HT-29 (cell line): Measurements from ENCODE around the gene PPCS. TPM values are rescaled to one million over a fixed set of nuclear protein-coding genes. Genes with fewer than 3 reads are reported as not detected.

Experiments used
- DNase-seq: peaks from one replicate; pipeline ENCODE4 v3.0.0-alpha.2; 2015; ENCODE audit warnings: low spot score
- total RNA-seq: library from RNA; depleted of rRNA; stranded (reverse); fragments of >200 nt; shearing (Covaris generic); gene quantifications from 2 replicates; pipeline ENCODE4 v1.2.3, GENCODE V29; 2014; rRNA removed

The PPCS gene
- 48.6 and 60.6 TPM in 2 replicates for total RNA-seq

DNA sequence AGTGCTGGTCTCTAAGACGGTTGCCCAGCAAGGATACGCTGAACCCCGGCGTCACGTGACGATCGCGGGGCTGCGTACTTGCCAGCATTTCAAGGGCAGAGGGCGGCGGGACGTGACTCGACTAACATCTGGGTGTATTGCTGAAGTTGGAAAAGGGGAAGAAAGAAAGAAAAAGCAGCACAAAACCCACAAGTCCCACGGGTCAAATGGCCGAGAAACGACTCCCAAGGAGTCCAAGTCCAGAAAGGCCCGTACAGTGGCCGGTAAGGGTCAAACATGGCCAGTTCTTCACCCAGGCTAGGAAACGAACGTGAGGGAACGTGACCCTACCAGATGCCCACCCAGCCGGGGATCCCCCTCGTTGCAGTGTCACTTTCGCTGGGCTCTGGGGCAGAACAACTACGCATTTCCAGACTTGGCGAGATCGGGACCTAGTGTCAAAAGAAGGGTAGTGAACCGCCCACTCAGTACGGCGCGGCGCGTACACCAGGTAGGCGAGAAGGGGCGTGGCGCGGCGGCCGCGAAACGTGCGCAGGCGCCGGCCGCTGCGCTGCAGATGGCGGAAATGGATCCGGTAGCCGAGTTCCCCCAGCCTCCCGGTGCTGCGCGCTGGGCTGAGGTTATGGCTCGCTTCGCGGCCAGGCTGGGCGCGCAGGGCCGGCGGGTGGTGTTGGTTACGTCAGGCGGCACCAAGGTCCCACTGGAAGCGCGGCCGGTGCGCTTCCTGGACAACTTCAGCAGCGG is at the start of gene PPCS, which contains the start of gene ZMYND12:
PPCS (plus strand) TSS at position 534 of the 744 bp plus-strand sequence; CDS start at position 557, 23 bp downstream.
ZMYND12 (minus strand) TSS at position 13 of the 744 bp plus-strand sequence. CDS start 25 bp downstream, outside the sequence.
- peak; percentile 85 for DNase-seq

DNA sequence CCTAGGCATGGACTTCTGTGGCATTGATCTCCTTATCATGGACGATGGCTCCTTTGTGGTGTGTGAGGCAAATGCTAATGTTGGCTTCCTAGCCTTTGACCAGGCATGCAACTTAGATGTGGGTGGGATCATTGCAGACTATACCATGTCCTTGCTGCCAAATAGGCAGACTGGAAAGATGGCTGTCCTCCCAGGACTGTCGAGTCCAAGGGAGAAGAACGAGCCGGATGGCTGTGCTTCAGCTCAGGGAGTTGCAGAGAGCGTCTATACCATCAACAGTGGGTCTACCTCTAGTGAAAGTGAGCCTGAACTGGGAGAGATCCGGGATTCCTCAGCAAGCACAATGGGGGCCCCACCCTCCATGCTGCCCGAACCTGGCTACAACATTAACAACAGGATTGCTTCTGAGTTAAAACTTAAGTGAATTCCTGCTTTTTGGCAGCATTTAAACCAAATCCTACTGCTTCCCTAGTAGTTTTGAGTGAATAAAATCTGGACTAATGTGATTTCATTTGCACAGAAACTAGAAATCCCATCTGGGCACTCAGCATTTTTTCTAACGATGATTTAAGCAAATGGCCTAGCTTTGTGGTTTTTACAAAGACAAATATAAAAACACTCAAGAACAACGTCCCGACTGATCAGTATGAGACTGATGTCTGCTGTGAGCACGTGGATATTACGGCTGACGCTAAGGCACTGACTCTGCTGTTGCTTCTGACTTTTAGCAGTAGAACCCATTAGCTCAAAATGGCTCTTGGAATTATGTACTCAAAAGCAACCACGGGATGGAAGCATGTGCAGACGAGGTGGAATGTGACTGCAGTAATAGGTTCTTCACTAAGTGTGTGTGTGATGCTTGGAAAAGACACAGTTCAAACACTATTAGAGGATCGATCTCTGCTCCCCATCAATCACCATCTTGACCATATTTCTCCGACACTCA is 41.5 kb upstream of the PPCS start:
- no peak for DNase-seq

DNA sequence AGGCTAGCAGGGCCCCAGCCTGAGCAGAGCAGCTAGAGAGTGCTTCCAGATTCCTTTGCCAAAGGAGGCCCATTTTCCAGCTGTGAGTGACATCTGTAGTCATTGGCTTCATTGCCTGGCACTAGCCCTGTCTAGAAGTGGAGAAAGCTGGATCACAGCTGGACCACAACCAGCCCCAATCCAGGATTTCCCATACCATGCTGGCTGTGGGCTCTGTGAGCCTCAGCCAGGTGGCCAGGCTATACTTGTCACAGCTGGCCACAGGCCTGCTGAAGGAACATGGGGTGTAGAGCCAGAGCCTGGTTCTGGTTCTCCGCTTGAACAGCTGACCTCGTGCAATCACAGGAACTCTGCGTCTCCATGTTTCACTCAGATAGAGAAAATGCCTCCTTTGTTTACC is 39.2 kb upstream of the PPCS start:
- no peak for DNase-seq

DNA sequence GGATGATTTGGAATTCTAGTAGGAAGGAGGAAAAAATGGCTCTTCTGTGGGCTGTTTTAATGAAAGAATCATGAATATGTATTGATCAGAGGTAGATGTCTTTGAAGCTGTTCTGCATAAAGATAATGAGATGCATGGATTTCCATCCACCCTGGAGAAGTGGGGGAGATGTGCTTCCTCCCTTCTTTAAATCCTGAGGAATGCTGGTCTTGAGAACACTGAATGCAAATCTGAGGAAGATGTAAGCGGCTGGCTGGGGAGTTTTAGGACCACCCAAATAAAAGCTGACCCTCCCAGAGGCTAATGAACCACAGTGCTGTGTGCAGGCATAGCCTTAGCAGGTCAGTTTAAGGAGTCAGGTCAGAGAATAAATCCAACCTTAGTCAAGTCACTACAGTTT is 37.8 kb upstream of the PPCS start:
- no peak for DNase-seq

DNA sequence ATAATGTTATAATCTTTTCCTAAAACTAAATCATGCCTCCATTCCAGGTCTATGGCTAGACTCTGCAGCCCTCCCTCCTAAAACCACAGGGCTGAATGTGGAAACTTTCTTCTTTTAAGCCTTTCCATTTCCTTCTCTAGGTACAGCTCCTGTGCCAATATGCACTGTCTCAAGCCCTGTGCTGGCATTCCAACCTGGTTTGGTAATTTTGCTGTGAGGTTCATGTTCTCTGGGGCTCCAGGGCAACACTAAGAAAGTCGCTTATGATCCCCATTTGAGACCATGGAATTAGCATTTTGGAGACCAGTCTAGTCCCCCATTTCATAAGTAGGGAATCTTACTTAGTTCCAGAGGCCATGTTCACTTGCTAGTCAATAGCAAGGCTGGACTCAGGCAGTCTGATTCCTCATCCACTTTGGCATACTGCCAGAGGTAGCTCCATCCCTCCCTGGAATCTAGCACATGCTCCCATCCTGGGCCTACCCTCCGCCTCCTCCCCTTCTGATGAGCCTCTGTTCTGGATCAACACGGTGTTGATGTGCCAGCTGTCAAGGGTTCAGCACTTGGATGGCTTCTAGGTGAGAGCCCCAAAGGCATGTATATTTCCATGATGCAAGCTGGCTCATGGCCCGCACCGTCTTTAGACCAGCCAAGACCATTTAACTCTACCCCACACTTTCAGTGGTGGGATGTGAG is 37.1 kb upstream of the PPCS start:
- DNase-seq = no peak

- no peak for DNase-seq
Observed at GRCh38 chr1:42420121-42420520, 36.2 kb upstream of the PPCS start.

GRCh38 chr1:42420911-42421585 is 35.3 kb upstream of the PPCS start:
- peak; percentile 39 for DNase-seq

DNA sequence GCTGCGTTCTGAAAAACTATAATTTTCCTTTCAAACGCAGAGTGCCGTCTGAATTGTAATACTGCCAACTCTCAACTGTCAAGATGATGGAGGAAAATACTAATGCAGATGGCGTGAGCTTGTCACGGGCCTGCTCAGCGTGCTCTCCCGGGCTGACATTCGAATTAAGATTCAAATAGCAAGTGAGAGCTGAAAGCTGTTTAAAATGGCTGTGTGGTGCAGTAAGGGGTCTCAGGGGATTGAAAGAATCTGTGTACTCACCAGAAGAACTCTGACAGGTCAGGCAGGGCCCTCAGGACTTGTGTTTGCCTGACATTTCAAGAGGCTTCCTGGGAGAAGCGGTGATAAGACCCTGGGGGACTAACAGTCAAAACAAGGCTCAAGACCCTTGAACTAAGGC is 33.6 kb upstream of the PPCS start:
- DNase-seq = no peak

- DNase-seq = no peak
Observed at GRCh38 chr1:42423681-42424080, 32.7 kb upstream of the PPCS start.

DNA sequence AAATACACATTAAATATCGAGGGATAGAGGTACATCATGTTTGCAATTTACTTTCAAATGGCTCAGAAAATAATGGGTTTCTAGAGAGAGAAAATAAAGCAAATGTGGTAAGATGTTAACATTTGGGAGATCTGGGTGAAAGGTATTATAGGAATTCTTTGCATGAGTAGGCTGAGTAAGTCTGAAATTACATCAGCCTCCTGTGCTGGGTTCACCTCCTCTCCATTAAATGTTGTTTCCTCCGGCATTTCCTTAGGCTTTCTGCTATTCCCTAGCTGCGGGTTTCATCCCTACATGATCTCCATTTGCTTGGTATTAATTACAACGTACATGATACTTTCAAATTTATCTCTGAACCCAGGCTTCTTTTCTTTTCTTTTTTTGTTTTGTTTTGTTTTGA is 32.1 kb upstream of the PPCS start:
- DNase-seq = no peak

DNA sequence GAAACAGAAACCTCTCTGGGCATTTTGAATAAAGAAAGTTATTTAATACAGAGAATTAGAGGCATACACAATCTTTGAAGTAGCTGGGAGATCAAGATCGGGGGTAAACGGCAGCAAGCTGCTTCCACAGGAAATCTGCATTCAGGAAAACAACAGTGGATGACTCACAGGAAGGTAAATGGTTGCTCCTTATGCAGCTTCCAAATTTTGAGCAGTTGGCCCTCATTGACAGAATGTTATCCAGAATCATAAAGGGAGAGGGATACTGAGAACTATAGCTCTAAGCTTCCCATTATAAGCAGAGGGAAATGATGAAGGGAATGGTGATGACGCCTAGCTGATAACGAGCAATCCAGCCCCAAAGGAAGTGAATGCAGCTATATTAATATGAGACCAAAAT is 29.1 kb upstream of the PPCS start:
- DNase-seq = no peak

GRCh38 chr1:42429603-42430002 is 26.7 kb upstream of the PPCS start:
- no peak for DNase-seq

DNA sequence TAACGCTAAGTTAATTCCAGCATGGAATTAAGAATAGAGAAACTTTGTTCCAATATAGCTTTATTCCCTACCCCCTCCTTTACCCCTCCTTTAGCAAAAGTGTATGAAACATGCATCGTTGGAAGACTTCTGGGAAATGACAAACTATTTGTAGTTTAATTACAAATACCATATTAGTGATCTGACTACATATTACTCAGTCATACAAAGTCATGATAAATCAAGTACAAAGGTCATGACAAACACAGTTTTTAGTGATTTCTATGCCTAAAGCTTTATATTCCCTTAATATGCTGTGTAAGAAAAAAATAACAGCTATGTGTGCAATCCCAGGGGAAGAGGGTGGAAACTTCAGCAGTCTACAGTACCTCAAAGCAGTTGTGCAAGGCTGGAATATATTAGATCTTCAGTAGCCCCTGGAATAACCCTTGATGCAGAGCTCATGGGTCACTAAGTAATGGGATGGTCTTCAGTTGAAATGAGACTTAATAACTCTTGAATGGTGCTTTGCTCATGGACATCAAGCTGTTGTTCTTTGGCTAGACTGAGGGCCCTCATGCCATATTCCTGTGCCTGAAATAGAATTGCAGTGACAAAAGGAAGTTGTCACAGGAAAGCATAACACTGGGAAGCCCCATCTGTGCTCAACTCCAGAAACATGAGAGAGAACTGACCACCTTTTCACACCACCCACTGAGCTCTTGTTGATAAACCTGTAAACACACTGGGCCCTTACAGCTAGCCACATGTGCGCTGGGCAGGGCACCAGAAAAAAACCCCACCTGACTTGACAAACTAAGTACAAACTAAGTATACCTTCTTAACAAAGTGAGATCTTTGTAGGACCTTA is 25.8 kb upstream of the PPCS start:
- no peak for DNase-seq

GRCh38 chr1:42431514-42431913 is 24.8 kb upstream of the PPCS start:
- no peak for DNase-seq

DNA sequence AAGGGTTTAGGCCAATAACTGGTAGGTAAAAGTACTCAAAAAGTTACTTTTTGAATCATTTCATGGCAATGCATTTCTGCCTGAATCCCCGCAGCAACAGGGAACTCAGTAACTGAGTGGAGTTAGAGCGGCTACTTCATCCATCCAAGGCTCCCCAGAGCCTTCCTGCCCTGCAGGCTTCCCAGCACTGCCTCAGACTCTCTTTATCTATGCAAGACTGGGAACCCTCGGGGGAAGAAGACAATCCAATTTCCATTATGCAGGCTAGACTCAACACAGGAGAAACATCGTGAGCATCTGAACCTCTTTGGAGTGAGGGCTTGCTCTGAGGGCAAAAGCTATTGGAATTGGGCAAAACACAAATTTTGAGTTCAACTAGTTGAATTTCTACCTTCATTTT is 23.6 kb upstream of the PPCS start:
- no peak for DNase-seq

- DNase-seq = no peak
Observed at GRCh38 chr1:42433369-42433768, 23.0 kb upstream of the PPCS start.

DNA sequence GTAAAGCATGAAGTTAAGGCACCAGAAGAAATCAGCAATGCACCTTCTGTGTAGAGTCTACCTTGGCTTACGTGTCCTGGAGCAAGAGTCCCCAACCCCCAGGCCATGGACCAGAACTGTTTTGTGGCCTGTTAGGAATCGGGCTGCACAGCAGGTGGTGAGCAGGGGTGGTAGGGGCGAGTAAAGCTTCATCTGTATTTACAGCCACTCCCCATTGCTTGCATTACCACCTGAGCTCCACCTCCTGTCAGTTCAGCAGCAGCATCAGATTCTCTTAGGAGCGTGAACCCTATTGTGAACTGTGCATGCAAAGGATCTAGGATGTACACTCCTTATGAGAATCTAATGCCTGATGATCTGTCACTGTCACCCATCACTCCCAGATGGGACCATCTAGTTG is 22.0 kb upstream of the PPCS start:
- no peak for DNase-seq

- DNase-seq = peak; percentile 42
Observed at GRCh38 chr1:42439940-42440339, 16.4 kb upstream of the PPCS start.

GRCh38 chr1:42442662-42443061 is 13.7 kb upstream of the PPCS start:
- no peak for DNase-seq

DNA sequence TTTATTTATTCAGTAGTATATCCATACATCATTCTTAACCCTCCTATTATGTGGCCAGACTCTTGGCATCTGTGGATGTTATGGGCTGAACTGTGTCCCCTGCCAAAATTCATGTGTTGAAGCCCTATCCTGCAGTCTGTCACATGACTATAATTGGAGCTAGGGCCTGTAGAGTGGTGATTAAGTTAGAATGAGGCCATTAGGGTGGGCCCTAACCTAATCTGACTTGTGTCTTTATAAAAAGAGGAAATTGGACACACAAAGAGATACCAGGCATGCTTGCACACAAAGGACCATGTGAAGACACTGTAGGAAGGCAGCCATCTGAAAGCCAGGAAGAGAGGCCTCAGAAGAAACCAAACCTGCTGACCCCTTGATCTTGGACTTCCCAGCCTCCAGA is 7.1 kb upstream of the PPCS start:
- no peak for DNase-seq
